ENCODE measurements around the gene SMPDL3B.
"Not testable (repeated sequence)": the region's sequence is repeated elsewhere in the genome, so short reads cannot be mapped to it uniquely, and the experiment has no call there.

The SMPDL3B gene

GRCh38 chr1:27968692-27969091 lies 33.9 kb downstream of the SMPDL3B start:
- no peak for DNase-seq (ENCODE audit: low read depth in 1 of 2, low spot score in 1 of 2)

DNA sequence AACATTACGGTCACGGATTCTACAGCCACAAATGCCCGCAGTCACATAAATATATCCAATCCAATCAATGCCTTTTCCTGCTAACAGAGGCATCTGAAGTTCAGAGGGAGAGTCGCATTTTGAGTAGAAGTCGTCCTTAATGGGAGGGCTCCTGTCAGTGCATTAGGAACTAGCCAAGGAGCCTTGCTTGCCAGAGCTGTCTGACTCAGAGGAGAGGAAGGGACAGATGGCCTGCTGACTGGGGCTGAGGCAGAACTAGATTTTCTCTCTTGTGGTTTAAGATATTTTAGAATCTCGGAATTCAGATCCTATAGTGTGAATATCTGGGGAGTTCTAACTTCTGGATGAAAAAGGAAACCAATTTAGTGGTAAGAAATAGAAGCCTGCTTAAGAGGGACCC lies 35.6 kb downstream of the SMPDL3B start:
- DNase-seq (ENCODE audit: low read depth in 1 of 2, low spot score in 1 of 2), result no peak

DNA sequence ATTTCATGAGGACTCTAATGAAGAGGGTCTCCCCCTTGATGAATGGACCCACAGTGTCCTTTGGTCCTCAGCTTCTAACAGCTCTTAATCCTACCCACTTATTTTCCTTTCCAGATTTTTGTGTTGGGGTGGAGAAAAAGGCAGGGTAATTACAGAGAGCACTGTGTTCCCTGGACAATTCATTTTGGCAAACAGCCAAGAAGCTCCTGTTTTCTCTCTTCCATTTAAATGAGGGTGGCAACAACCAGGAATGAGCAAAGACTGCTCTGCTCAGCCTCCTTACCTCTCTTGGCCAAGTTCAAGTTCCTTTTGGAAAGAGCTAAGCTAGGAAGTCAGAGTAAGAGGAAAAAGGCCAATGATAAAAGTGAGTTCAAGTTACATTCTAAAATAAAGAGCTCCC lies 36.9 kb downstream of the SMPDL3B start:
- no peak for DNase-seq (ENCODE audit: low read depth in 1 of 2, low spot score in 1 of 2)

- DNase-seq (ENCODE audit: low read depth in 1 of 2, low spot score in 1 of 2), result no peak
Measured at GRCh38 chr1:27972141-27972540, 37.3 kb downstream of the SMPDL3B start.

- DNase-seq (ENCODE audit: low read depth in 1 of 2, low spot score in 1 of 2), result no peak
Measured at GRCh38 chr1:27973771-27974416, 39.1 kb downstream of the SMPDL3B start.

DNA sequence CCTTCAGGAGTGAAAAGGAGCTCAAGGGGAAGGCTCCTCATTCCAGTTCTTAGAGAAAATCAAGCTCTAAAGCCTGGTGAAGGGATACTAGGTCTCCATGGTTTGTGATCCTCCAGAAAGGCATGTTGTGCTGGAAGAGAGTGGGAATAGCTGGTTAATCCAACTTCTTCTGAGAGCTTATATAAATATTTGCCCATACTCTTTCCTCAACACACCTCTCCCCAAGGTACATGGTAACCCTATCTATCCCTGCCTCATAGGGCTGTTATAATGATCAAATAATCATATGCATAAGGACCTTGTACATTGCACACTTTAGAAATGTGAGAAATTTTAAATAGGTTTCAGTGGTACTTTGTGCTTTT lies 39.6 kb downstream of the SMPDL3B start:
- DNase-seq (ENCODE audit: low read depth in 1 of 2, low spot score in 1 of 2), result no peak

DNA sequence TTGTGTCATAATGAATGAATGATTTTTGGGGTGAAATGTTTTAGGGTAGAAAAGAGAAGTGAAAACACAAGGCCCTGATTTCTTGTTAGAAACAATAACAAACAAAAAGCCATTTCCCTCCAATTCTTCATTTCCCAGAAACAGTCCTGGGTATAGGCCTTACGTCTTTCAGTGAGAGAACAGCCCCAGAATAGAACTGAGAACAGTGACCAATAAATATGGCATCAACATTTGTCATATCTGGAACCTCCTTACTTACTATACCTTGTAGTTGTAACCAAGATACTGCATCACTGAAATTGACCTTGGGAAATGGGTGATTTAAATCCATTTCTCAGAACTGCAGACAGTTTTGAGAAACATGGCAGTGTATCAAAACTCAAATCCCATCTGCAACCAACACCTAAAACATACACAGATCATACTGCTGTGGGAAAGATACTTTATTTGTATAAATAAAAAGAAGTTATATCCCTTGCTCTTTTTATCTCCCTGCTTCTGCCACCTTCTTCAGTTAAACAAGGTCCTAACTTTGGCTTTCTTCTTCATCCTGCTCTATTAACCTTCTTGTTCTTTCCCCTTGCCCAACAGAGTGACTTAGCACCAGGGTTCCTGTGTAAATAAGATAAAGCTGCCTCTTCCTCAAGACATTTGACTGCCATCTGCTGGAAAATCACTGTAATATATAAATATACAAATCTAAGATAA lies 44.5 kb downstream of the SMPDL3B start:
- DNase-seq (ENCODE audit: low read depth in 1 of 2, low spot score in 1 of 2), result no peak

DNA sequence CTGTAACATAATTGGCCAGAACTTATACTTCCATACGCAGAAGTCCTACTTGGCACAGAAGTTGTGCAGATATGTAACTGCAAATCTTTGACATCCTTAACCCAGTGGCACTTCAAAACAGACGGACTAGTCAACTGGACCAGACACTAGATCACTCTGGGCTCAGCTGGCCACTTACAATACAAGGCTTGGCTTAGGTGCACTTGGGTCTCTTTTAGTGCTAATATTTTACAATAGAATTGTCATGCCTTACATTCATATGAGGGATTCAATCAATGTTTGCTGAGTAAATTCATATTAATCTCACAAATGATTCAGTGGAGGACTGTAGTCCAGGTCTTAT lies 45.0 kb downstream of the SMPDL3B start:
- no peak for DNase-seq (ENCODE audit: low read depth in 1 of 2, low spot score in 1 of 2)

- DNase-seq (ENCODE audit: low read depth in 1 of 2, low spot score in 1 of 2), result no peak
Measured at GRCh38 chr1:27980216-27980845, 45.5 kb downstream of the SMPDL3B start.

- DNase-seq (ENCODE audit: low read depth in 1 of 2, low spot score in 1 of 2), result no peak
Measured at GRCh38 chr1:27981145-27981544, 46.3 kb downstream of the SMPDL3B start.

DNA sequence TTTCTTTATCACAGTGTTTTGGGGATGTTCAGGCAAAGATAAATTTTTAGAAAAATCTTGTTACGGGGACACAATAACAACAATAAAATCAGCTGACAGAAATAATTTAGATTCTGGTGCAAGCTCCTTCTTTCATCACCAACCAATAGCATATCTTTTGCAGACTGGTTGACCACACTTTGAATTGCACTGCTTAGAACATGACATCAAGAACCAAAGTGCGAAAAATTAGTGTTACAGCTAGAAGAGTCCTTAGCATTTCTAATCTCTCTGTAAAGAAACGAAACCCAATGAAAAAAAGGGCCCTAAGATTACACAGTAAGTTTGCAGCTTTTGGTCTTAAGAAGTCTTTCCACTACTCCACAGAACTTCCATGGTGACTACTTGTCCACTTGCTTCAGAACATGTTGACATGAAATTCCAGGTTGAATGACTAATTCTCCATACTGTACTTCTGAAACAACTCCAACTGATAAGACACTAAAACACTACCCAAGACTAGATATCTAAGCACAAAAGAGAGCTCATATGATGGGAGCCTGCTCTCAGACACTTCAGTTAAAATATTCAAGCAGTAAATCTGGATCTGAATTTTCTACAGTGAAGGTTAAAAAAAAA lies 56.2 kb downstream of the SMPDL3B start:
- DNase-seq (ENCODE audit: low read depth in 1 of 2, low spot score in 1 of 2), result no peak

DNA sequence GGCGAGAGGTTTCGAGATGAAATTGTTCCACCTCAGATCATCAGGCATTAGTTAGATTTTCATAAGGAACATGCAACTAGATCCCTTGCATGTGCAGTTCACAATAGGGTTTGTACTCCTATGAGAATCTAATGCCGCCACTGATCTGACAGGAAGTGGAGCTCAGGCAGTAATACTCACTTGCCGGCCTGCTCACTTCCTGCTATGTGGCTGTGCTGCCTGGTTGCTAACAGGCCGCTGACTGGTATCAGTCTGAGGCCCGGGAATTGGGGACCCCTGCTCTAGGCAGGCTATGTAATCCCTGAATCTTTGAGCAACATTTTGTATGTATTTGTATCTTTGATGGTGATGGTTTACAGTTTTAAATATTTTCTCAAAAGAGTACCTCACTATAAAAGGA lies 57.5 kb downstream of the SMPDL3B start:
- DNase-seq (ENCODE audit: low read depth in 1 of 2, low spot score in 1 of 2), result peak; percentile 15 to 23

DNA sequence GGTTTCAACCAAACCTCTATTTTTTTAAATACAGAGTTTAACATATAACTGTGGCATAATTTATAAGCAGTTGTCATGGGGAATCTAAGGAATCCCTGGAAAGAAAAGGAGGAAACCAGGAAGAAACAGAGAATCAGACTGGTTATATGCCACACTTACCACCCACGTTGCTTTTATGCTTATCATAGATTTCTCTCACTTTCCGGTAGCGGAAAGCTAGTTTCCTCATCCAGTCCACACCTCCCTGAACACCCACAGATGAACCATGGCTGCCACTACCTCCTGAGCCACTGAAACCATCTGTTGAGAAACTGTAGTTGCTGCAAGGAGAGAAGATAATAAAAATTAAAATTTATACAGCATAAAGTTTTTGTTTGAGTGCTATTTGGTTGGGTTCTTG lies 58.4 kb downstream of the SMPDL3B start:
- DNase-seq (ENCODE audit: low read depth in 1 of 2, low spot score in 1 of 2), result no peak

- DNase-seq (ENCODE audit: low read depth in 1 of 2, low spot score in 1 of 2), result no peak
Measured at GRCh38 chr1:27994060-27994459, 59.3 kb downstream of the SMPDL3B start.

- not testable (repeated sequence) for DNase-seq (ENCODE audit: low read depth in 1 of 2, low spot score in 1 of 2)
Measured at GRCh38 chr1:27994526-27994925, 59.7 kb downstream of the SMPDL3B start.

DNA sequence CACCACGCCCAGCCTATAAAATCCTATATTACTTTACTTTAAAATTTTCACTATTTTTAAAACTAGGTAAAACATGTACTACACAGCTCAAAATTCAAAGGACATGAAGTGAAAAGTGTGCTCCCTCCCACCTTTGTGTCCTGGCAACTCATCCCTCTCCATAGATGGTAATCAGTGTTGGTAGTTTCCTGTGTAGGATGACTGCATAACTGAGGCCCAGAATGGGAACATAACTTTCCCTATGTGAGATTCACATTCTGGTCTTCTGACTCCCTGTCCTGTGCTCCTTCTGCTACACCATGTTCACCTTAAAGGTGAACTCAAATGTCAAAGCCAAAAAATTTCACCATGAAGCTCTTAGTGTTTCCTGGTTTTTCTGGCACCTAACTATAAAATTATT lies 64.3 kb downstream of the SMPDL3B start:
- DNase-seq (ENCODE audit: low read depth in 1 of 2, low spot score in 1 of 2), result no peak

DNA sequence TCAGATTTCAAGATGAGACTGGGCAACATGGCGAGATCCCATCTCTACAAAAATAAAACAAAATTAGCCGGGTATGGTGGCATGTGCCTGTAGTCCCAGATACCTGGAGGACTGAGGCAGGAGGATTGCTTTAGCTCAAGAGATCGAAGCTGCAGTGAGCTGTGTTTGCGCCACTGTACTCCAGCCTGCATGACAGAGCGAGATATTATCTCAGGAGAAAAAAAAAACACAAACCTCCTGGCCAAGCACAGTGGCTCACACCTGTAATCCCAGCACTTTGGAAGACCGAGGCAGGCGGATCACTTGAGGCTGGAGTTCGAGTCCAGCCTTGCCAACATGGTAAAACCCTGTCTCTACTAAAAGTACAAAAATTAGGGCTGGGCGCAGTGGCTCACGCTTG lies 67.8 kb downstream of the SMPDL3B start:
- no peak for DNase-seq (ENCODE audit: low read depth in 1 of 2, low spot score in 1 of 2)

- DNase-seq (ENCODE audit: low read depth in 1 of 2, low spot score in 1 of 2), result not testable (repeated sequence)
Measured at GRCh38 chr1:28003117-28003516, 68.3 kb downstream of the SMPDL3B start.
